ENCODE data around the gene CCDC148.

- TF ChIP-seq MAX (IDR thresholded peaks at IDR 0.05): no peak
- no peak for TF ChIP-seq CBX2 (IDR thresholded peaks at IDR 0.05; ENCODE audit: borderline replicate concordance, low read depth)
These were observed 251.3 kb downstream of the CCDC148 start for GRCh38 chr2:158205215-158205614.
